ENCODE data around the gene GAGE10. TPM values are rescaled to one million over a fixed set of nuclear protein-coding genes. Genes with fewer than 3 reads are reported as not detected.
"Not testable (repeated sequence)": the region's sequence is repeated elsewhere in the genome, so short reads cannot be mapped to it uniquely, and the experiment has no call there.

GAGE10 gene
- total RNA-seq, 2 donors from 2014 or later = not detected

DNA sequence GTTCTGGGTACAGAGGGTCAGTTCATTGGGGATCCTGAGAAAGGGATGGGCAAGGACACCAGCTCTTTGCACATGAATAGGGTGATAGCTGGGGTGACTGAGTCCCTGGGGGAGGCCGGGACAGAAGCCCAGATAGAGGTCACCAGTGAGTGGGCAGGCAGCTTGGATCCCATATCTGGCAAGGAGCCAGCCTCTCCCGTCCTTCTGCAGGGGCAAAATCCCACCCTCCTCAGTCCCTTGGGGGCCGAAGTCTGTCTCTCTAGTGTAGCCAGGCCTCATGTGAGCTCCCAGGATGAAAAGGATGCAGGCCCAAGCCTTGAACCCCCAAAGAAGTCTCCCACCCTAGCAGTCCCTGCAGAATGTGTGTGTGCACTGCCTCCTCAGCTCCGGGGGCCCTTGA, 16.9 kb upstream of the GAGE10 start:
- Mint-ChIP-seq H3K4me1 (ENCODE audit: low read depth in 2 of 2) (peaks cover 7 to 11% of the 10 kb centered on the region in 2 donors), H3K36me3 (no peaks in the 10 kb centered on the region), H3K27me3 (peaks cover 2 to 10% of the 10 kb centered on the region in 2 donors), H3K4me3 (no peak overlapping the region), H3K9me3 (no peaks in the 10 kb centered on the region), H3K27ac (no peak overlapping the region)
- no peak for ATAC-seq
- DNase-seq (ENCODE audit: low spot score) = no peak

DNA sequence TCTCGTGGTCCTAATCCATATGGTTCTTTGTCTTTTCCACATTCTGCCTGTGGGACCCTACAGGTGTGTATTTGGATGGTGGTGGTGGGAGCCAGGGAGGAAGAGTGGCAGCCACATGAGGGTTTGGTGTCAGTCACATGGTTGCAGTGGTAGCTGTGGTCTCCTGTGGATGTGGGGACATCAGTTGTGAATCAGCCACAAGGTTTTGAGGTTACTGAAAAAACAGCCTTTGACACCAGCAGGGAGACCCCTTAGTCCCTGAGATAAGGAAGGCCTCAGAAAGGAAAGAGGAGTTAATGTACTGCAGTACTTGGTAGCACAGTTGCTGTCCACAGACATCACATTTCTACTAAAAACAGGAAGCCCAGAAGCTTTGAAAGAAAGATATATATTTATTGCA, 15.8 kb upstream of the GAGE10 start:
- H3K27me3 Mint-ChIP-seq = peaks cover 7 to 12% of the 10 kb centered on the region in 2 donors
- no peak overlapping the region for H3K27ac Mint-ChIP-seq
- ATAC-seq = no peak
- no peak for DNase-seq (ENCODE audit: low spot score)
- H3K36me3 Mint-ChIP-seq = no peaks in the 10 kb centered on the region
- peaks cover 10 to 11% of the 10 kb centered on the region in 2 donors for H3K4me1 Mint-ChIP-seq (ENCODE audit: low read depth in 2 of 2)
- no peaks in the 10 kb centered on the region for H3K9me3 Mint-ChIP-seq
- no peak overlapping the region for H3K4me3 Mint-ChIP-seq

DNA sequence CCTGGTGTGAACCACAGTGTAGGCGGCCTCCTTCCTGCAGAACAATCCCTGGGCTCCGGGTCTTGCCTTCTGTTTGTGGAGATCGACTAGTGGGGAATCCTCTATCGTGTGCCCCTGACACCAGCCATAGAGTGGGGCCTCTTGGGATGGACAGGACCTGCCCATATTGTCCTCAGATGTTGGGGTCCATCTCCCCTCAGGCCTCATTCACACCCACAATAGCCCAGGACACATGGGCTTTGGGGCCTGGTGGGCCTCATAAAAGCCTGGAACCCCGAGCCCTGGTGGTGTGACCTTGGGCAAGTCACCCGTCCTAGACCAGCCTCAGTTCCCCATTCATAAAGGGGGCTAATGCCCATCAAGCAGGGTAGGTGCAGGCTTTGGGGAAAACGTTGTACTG, 13.2 kb upstream of the GAGE10 start:
- H3K4me1 Mint-ChIP-seq (ENCODE audit: low read depth in 2 of 2) = peaks cover 10 to 11% of the 10 kb centered on the region in 2 donors
- no peak for DNase-seq (ENCODE audit: low spot score)
- no peaks in the 10 kb centered on the region for H3K9me3 Mint-ChIP-seq
- H3K36me3 Mint-ChIP-seq = no peaks in the 10 kb centered on the region
- ATAC-seq = no peak
- no peak overlapping the region for H3K4me3 Mint-ChIP-seq
- peaks cover 7 to 12% of the 10 kb centered on the region in 2 donors for H3K27me3 Mint-ChIP-seq
- no peak overlapping the region for H3K27ac Mint-ChIP-seq

DNA sequence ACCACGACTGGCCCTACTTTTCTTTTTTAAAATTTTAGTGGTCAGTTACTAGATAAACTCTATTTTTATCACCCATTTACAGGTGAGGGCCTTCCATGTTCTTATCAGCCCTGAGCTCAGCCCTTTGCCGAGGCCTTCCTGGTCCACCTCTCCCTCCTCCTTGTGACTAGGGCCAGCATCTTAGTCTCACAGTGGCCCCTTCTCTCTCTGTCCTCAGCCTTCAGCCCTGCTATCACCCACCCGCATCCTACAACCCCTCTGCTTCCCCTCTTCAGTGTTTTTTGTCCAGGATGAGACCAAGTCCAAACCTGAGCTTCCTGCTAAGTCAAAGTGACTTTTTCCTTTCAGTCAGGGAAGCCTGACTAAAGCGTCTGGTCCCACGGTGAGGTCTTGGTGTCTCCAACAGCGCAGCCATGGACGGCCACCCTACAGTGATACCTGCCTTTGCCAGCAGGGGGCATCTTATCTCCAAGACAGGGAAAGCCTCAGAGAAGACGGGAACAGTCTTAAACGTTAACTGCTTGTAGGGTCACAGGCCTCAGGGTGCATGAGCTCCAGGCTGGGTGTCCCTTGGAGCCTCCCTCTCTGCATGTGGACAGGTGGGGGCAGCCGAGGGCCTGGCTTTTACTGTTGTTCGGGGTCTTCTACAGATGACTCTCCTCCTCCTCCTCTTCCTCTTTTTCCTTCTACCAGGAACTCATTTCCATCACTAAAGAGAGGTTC, 11.7 kb upstream of the GAGE10 start:
- H3K27me3 Mint-ChIP-seq = peaks cover 7 to 17% of the 10 kb centered on the region in 2 donors
- H3K27ac Mint-ChIP-seq = no peak overlapping the region
- H3K36me3 Mint-ChIP-seq = no peaks in the 10 kb centered on the region
- no peaks in the 10 kb centered on the region for H3K9me3 Mint-ChIP-seq
- H3K4me3 Mint-ChIP-seq = no peak overlapping the region
- DNase-seq (ENCODE audit: low spot score) (peak; percentile 75), ATAC-seq (peak; percentile 69 to 74)
- H3K4me1 Mint-ChIP-seq (ENCODE audit: low read depth in 2 of 2) = peaks cover 10 to 11% of the 10 kb centered on the region in 2 donors

DNA sequence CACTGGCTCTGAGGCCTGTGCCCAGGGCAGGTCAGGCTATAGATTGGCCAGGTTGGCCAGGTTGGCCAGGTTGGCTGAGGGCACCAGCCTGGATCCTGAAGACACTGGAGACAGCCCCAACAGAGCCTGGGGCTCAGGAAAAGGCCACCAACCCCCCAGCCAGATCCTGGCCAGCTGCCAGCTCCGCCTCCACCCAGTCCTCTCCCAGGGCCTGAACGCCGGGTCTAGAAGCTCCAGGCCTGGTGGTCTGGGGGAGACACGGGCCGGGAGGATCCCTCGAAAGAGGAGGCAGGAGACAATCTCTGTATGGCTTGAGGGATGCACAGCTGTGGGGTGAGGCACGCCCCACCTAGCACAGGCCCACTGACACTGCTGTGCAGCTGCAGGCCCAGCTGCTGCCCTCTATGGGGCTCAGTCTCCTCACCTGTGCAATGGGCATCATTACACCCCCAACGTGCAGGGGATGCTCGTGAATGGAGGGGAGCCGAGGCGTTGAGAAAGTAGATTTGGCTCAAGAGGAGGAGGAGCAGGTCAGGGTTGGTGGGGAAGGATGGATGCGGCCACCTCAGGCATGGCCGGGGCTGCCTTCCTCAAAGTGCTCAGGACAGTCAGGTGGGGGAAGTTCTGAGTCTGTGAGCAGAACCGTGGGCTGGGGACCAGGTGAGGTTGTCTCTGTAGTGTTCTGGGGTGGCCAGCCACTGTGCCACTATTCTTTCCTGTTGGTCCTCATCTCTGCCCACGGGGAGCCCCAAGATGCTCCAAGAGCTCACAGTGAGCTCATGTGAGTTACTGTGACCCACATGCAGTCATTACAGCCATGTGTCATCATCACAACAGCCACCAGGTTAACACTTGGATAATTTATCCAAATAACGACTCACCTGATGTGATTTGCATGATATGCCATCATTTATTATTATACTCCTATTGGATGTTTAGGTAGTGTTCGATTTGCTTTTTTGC, 10.8 kb upstream of the GAGE10 start:
- Mint-ChIP-seq H3K9me3 (no peaks in the 10 kb centered on the region), H3K4me3 (no peak overlapping the region), H3K27ac (no peak overlapping the region), H3K36me3 (no peaks in the 10 kb centered on the region), H3K4me1 (ENCODE audit: low read depth in 2 of 2) (peaks cover 5 to 7% of the 10 kb centered on the region in 2 donors), H3K27me3 (peaks cover 7 to 19% of the 10 kb centered on the region in 2 donors)
- DNase-seq (ENCODE audit: low spot score) (no peak), ATAC-seq (no peak)

DNA sequence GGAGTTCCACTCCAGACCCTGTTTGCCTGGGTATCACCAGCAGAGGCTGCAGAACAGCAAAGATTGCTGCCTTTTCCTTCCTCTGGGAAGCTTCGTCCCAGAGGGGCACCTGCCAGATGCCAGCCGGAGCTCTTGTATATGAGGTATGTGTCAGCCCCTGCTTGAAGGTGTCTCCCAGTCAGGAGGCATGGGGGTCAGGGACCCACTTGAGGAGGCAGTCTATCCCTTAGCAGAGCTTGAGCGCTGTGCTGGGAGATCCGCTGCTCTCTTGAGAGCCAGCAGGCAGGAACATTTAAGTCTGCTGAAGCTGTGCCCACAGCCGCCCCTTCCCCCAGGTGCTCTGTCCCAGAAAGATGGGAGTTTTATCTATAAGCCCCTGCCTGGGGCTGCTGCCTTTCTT, 4.2 kb upstream of the GAGE10 start:
- peaks cover 7 to 30% of the 10 kb centered on the region in 2 donors for H3K27me3 Mint-ChIP-seq
- not testable (repeated sequence) for ATAC-seq, H3K36me3 Mint-ChIP-seq

DNA sequence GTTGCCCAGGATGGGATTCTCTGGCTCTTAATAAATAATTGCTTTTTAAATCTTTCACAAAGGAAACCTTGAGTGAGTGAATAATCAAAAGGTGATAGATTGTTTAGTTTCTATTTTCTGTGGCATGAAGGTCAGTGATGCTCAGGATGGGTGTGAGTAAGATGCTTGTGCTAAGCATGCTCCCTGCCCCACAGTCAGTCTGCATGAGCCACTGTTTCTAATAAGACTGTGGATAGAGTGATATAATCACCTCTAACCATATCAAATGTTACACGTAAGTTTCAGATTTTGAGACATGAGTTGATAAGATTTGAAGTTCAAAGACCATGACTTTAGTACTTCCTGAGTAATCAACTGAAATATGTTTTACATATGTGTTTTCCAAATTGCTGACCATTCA, 2.7 kb upstream of the GAGE10 start:
- no peaks in the 10 kb centered on the region for H3K9me3 Mint-ChIP-seq
- no peaks in the 10 kb centered on the region for H3K36me3 Mint-ChIP-seq
- H3K4me3 Mint-ChIP-seq = no peak overlapping the region
- DNase-seq (ENCODE audit: low spot score) = no peak
- peaks cover 7 to 31% of the 10 kb centered on the region in 2 donors for H3K27me3 Mint-ChIP-seq
- H3K27ac Mint-ChIP-seq = no peak overlapping the region
- no peaks in the 10 kb centered on the region for H3K4me1 Mint-ChIP-seq (ENCODE audit: low read depth in 2 of 2)
- no peak for ATAC-seq

More for the DNA sequence above, 4.2 kb upstream of the GAGE10 start:
- H3K4me1 Mint-ChIP-seq (ENCODE audit: low read depth in 2 of 2); H3K9me3 Mint-ChIP-seq; H3K4me3 Mint-ChIP-seq; DNase-seq (ENCODE audit: low spot score); H3K27ac Mint-ChIP-seq: not testable (repeated sequence)

DNA sequence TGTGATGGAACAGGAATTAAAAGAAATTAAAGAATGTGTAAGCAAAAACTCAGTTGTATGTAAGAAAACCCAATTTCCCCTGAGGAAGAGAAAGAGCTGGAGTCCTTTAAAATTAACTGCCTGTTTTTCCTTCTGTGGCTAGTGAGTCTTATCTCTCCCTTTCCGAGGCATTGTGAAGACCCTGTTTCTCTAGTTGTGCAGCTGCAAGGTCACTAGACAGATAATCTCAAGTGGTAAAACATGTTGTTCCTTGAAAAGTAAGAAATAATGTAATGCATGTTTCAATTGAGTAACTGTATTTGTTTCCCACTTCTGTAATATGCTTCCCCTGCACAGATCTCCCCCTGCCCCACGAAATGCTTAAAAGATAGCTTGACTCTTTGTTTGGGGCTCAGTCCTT, 4.3 kb downstream of the GAGE10 start:
- H3K27ac Mint-ChIP-seq; H3K36me3 Mint-ChIP-seq; ATAC-seq; H3K4me3 Mint-ChIP-seq; H3K9me3 Mint-ChIP-seq; DNase-seq (ENCODE audit: low spot score): not testable (repeated sequence)
- H3K4me1 Mint-ChIP-seq (ENCODE audit: low read depth in 2 of 2) = peaks cover 24 to 25% of the 10 kb centered on the region in 2 donors
- H3K27me3 Mint-ChIP-seq = peaks cover 0 to 20% of the 10 kb centered on the region in 2 donors

DNA sequence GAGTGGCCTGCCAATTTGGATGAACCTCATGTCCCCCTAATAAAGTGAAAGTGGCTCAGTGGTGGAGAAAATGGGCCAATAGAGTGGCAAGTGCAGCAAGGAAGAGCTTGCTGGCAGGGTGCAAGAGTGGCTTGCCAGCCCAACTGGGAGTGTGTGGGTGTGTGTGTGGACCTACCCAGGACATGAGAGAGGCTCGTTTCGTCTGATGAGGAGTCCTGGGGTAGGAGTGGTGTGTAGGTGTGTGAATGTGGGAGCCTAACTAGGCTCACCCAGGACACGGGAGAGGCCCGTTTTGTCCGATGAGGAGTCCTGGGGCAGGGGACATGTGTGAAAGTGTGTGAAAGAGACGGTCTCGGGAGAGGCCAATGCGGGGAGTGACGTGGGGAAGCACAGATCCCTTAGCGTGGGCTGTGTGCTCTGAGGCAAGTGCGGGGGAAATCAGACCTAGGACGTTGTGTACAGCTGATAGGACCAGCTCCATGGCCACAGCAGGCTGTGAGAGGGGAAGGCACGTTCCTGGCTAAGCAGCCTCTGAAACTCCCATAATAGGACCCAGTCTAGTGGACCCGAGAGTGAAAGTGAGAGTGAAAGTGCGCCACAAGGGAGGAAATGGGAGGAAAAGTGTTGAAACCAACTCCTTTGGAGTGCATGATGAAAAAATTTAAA, 5.3 kb downstream of the GAGE10 start:
- peak overlapping the region; percentile 53 to 65 for H3K27ac Mint-ChIP-seq
- H3K4me1 Mint-ChIP-seq (ENCODE audit: low read depth in 2 of 2) = peaks cover 24 to 25% of the 10 kb centered on the region in 2 donors
- DNase-seq (ENCODE audit: low spot score) (no peak), ATAC-seq (peak in 1 of 2 donors; percentile 79)
- no peaks in the 10 kb centered on the region for H3K36me3 Mint-ChIP-seq
- no peaks in the 10 kb centered on the region for H3K9me3 Mint-ChIP-seq
- peaks cover 0 to 18% of the 10 kb centered on the region in 2 donors for H3K27me3 Mint-ChIP-seq
- peak overlapping the region; percentile 77 for H3K4me3 Mint-ChIP-seq

DNA sequence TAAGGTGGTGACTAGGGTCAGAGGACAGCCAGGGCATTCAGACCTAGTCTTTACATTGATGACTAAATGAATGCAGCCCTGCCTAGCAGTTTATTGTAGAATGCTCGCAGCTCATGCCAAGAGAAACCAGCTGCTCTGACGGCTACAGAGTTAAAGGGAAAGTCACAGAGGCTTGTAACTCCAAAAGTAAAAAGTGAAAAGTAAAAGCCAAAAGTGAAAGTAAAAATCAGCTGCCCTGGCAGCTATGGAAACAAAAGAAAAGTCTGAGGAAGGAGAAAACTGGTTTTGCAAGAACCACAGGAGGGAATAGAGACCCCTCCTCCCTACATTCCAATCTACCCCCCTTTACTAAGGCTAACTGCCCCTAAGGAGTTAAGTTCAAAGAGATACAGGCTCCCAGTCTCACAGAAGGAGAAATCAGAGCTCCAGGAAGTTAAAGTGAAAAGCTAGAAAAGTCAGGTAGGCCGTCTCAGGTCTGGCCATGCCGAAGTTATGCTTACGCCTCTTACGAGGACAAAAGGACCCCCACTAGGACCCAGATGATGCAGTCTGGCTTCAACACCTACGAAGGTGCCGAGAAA, 6.0 kb downstream of the GAGE10 start:
- H3K4me1 Mint-ChIP-seq (ENCODE audit: low read depth in 2 of 2) = peaks cover 24 to 25% of the 10 kb centered on the region in 2 donors
- H3K4me3 Mint-ChIP-seq = peak overlapping the region; percentile 77
- H3K27me3 Mint-ChIP-seq = peaks cover 0 to 14% of the 10 kb centered on the region in 2 donors
- H3K9me3 Mint-ChIP-seq = no peaks in the 10 kb centered on the region
- H3K36me3 Mint-ChIP-seq = no peaks in the 10 kb centered on the region
- H3K27ac Mint-ChIP-seq = peak overlapping the region; percentile 53 to 65
- no peak for DNase-seq (ENCODE audit: low spot score)
- ATAC-seq = peak in 1 of 2 donors; percentile 40

DNA sequence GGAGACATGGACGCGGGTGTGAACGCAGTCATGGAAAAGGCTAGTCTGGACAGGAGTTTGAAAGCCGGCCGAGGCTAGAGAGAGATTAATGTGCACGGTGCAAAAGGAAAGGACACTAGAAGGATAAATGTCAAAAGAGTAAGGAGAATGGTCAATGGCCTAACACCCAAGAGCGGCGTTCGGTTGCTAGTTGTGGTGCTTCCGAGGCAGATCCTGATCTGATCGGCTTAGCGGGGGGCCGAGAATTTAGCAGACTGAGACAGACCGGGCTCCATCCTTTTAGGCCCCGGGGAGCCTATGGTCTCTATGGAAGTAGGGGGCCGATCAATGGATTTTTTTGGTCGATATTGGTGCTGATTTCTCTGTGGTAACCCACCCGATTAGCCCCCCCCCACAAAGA, 6.9 kb downstream of the GAGE10 start:
- ATAC-seq = no peak
- H3K4me1 Mint-ChIP-seq (ENCODE audit: low read depth in 2 of 2) = peaks cover 24 to 25% of the 10 kb centered on the region in 2 donors

DNA sequence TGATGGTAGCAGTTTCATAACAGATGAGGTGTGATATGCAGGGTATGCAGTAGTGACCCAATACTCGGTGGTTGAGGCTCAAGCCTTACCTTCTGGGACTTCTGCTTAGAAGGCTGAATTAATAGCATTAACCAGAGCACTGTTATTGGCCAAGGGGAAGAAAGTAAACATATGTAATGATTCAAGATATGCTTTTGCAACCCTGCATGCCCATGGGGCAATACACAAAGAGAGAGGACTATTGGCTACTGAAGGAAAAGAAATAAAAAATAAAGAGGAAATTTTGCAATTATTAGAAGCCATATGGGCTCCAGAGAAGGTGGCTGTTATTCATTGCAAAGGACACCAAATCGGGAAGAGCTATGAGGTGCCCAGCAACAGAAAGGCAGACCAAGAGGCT, 8.7 kb downstream of the GAGE10 start:
- DNase-seq (ENCODE audit: low spot score) = no peak
- H3K9me3 Mint-ChIP-seq = no peaks in the 10 kb centered on the region
- H3K36me3 Mint-ChIP-seq = no peaks in the 10 kb centered on the region
- H3K4me3 Mint-ChIP-seq = no peak overlapping the region
- H3K27me3 Mint-ChIP-seq = peaks cover 0 to 15% of the 10 kb centered on the region in 2 donors
- ATAC-seq = no peak
- H3K4me1 Mint-ChIP-seq (ENCODE audit: low read depth in 2 of 2) = peaks cover 24 to 25% of the 10 kb centered on the region in 2 donors
- no peak overlapping the region for H3K27ac Mint-ChIP-seq

More for the DNA sequence above, 6.9 kb downstream of the GAGE10 start:
- H3K27me3 Mint-ChIP-seq = peaks cover 0 to 16% of the 10 kb centered on the region in 2 donors
- no peaks in the 10 kb centered on the region for H3K9me3 Mint-ChIP-seq
- no peak overlapping the region for H3K27ac Mint-ChIP-seq
- no peak overlapping the region for H3K4me3 Mint-ChIP-seq
- no peak for DNase-seq (ENCODE audit: low spot score)
- H3K36me3 Mint-ChIP-seq = no peaks in the 10 kb centered on the region

DNA sequence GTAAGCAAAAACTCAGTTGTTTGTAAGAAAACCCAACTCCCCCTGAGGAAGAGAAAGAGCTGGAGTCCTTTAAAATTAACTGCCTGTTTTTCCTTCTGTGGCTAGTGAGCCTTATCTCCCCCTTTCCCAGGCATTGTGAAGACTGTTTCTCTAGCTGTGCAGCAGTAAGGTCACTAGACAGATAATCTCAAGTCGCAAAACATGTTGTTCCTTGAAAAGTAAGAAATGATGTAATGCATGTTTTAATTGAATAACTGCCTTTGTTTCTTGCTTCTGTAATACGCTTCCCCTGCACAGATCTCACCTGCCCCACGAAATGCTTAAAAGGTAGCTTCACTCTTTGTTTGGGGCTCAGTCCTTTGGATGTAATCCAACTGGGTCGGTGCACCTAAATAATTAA, 12.6 kb downstream of the GAGE10 start:
- no peak for ATAC-seq

More for the DNA sequence above, 12.6 kb downstream of the GAGE10 start:
- H3K4me3 Mint-ChIP-seq = no peak overlapping the region
- no peaks in the 10 kb centered on the region for H3K4me1 Mint-ChIP-seq (ENCODE audit: low read depth in 2 of 2)
- H3K27me3 Mint-ChIP-seq = peaks cover 0 to 13% of the 10 kb centered on the region in 2 donors
- no peaks in the 10 kb centered on the region for H3K9me3 Mint-ChIP-seq
- H3K36me3 Mint-ChIP-seq = no peaks in the 10 kb centered on the region
- DNase-seq (ENCODE audit: low spot score) = no peak
- H3K27ac Mint-ChIP-seq = no peak overlapping the region
